Colonic mucosa (tissue), 4 donors: ENCODE data around the gene MTHFS. TPM values are rescaled to one million over a fixed set of nuclear protein-coding genes. Genes with fewer than 3 reads are reported as not detected.

Experiments
- DNase-seq: peaks from one replicate; pipeline ENCODE4 v3.0.0-alpha.2; 2020
- H3K27ac ChIP-seq: fragments of 200-600 bp; one replicate; pipeline ENCODE4 v1.8.0; 2021
- H3K27me3 ChIP-seq: fragments of 200-600 bp; one replicate; pipeline ENCODE4 v1.8.0; 2021
- H3K36me3 ChIP-seq: fragments of 200-600 bp; one replicate; pipeline ENCODE4 v1.8.0; 2021
- H3K4me1 ChIP-seq: fragments of 200-600 bp; one replicate; pipeline ENCODE4 v1.8.0; 2021; ENCODE audit warnings: mild to moderate bottlenecking
- H3K4me3 ChIP-seq: fragments of 200-600 bp; one replicate; pipeline ENCODE4 v1.8.0; 2021
- H3K9ac ChIP-seq, 2 donors: one replicate each; pipeline ENCODE4 v1.7.0; 2013; ENCODE audit warnings: control low read depth in 2 of 2, low read depth in 2 of 2, low read length in 2 of 2
- H3K9me3 ChIP-seq: fragments of 200-600 bp; one replicate; pipeline ENCODE4 v1.8.0; 2021
- CTCF ChIP-seq: fragments of 200-600 bp; IDR thresholded peaks from one replicate; pipeline ENCODE4 v1.8.0; 2022; ENCODE audit warnings: antibody characterized with exemption, mild to moderate bottlenecking
- intact Hi-C: fragments of 100-400 bp; cut with DNase I; formaldehyde crosslinking; loops from one replicate; pipeline ENCODE4 v1.14.1; 2022
- total RNA-seq, 2 donors: library from RNA; stranded (reverse); fragmentation: NEBNext Ultra II Directional in 1 of 2; extraction: Animal tissue kit (Norgen Biotek cat#: 25700) in 1 of 2; gene quantifications; one replicate each; pipeline ENCODE4 v1.2.1, GENCODE V29; 2021
- donor health status: healthy.
- donor health status: DM: no; HTN: no; CAD: no.
- donor health status: DM: no; HTN: no; CAD: no.

Gene MTHFS
- total RNA-seq, 2 donors from 2014 or later: 24.6 to 25.9 TPM

DNA sequence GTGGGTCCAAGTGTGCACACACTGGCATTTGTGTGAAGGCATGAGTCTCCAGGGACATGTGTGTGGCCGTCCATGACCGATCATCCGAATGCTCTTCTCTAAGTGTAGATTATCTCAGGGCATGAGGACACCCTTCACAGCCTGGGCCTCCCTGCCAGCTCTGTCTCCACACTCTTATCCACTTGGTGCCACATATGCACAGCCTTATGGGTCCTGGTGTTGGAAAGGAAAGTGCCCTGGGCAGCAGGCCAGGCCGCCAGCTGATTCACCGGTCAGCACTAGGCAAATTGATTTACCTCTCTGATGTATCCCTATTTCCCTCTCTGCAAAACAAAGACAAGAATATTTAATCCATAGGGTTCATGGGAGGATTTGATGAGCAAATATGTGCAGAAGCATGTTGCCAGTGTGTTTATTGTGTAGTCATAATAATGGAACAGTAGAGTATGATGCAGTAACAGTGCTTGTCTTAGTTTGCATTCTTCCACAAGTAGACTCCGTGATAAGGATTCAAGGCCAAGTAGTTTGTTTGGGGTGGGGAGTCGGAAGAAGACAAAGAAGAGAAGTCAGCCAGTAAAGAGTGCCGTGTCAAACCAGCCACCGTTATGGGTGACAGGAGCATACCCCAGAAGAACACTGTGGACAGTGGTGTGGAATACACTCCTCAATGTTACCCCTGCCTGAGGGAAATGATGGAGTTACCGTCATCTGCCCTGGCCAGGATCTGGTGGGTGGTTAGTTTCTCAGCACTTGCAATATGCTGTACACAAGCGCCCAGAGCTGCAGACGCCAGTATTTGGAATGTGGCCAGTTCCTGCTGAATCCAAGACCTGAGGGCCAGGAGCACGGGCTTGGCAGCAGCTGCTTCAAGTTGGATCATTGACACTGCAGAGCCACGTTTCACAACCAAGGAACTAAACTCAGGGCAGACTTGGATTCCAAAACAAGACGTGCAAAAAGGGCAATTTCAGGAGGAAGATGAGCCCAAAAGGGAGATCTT, 85.1 kb downstream of the MTHFS start:
- intact Hi-C loops: no loop called here
- Histone ChIP-seq H3K4me1 (no peaks in the 10 kb centered on the region), H3K27ac (no peak overlapping the region), H3K9me3 (no peaks in the 10 kb centered on the region), H3K27me3 (no peaks in the 10 kb centered on the region), H3K9ac (no peak overlapping the region), H3K36me3 (no peaks in the 10 kb centered on the region), H3K4me3 (no peak overlapping the region)
- no peak for TF ChIP-seq CTCF
- DNase-seq: no peak

- TF ChIP-seq CTCF: no peak
- no peak for DNase-seq
- Histone ChIP-seq H3K9ac (no peak overlapping the region), H3K36me3 (no peaks in the 10 kb centered on the region), H3K9me3 (no peaks in the 10 kb centered on the region), H3K27me3 (no peaks in the 10 kb centered on the region), H3K27ac (no peak overlapping the region), H3K4me3 (no peak overlapping the region), H3K4me1 (no peaks in the 10 kb centered on the region)
- intact Hi-C loops: no loop called here
These were observed 92.0 kb downstream of the MTHFS start for GRCh38 chr15:79804838-79805237.

DNA sequence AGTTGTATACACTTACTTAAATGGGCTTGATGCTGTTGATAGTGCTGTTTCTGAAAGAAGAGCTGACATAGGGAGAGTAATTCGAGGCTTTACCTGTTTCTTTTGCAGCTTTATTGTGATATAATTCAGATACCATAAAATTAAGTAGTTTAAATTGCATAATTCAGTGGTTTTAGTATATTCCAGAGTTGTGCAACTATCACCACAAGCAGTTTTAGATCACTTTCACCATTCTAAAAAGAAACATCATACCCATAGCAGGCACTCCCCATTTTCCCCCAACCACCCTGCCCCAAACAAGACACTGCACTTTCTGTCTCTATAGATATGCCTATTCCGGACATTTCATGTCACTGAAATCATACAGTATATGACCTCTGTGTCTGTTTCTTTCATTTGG, 98.5 kb downstream of the MTHFS start:
- Histone ChIP-seq H3K4me3 (no peak overlapping the region), H3K9me3 (no peaks in the 10 kb centered on the region), H3K27ac (no peak overlapping the region), H3K4me1 (no peaks in the 10 kb centered on the region), H3K27me3 (no peaks in the 10 kb centered on the region), H3K36me3 (no peaks in the 10 kb centered on the region), H3K9ac (no peak overlapping the region)
- TF ChIP-seq CTCF: no peak
- intact Hi-C loops: no loop called here
- no peak for DNase-seq

Other genes starting within 250 kb of the MTHFS start
- 1 to 10 TPM in 1 of 2 donors, under 1 TPM in 1; 0.86 to 1.5 TPM for gene BCL2A1, start 74.2 kb upstream of the MTHFS start, total RNA-seq
- 10 to 100 TPM; 56.0 to 82.4 TPM for gene ZFAND6, start 162.7 kb upstream of the MTHFS start, total RNA-seq